GM18499 (cell line): ENCODE measurements around the gene FMNL2.

Experiments used
- ATAC-seq: cut with Tn5 transposase; IDR thresholded peaks from one replicate; pipeline ENCODE4 v1.9.1; 2021; ENCODE audit warnings: moderate number of reproducible peaks; ENCODE audit not compliant: insufficient read depth, unreplicated experiment

The FMNL2 gene

GRCh38 chr2:152396763-152397162 is 61.8 kb downstream of the FMNL2 start:
- no peak for ATAC-seq

- ATAC-seq: no peak
These were observed 64.0 kb downstream of the FMNL2 start for GRCh38 chr2:152399003-152399402.

GRCh38 chr2:152400607-152401214 is 65.7 kb downstream of the FMNL2 start:
- ATAC-seq: no peak

GRCh38 chr2:152402780-152403759 is 68.1 kb downstream of the FMNL2 start:
- ATAC-seq: no peak

- peak; percentile 6 for ATAC-seq
These were observed 70.5 kb downstream of the FMNL2 start for GRCh38 chr2:152405206-152406118.

GRCh38 chr2:152406119-152406835 is 71.3 kb downstream of the FMNL2 start:
- ATAC-seq: peak; percentile 49

- no peak for ATAC-seq
These were observed 71.8 kb downstream of the FMNL2 start for GRCh38 chr2:152406836-152407161.

GRCh38 chr2:152407204-152407721 is 72.3 kb downstream of the FMNL2 start:
- ATAC-seq: peak; percentile 67

GRCh38 chr2:152407806-152408205 is 72.8 kb downstream of the FMNL2 start:
- no peak for ATAC-seq

- ATAC-seq: no peak
These were observed 73.3 kb downstream of the FMNL2 start for GRCh38 chr2:152408254-152408653.

GRCh38 chr2:152409386-152410164 is 74.6 kb downstream of the FMNL2 start:
- ATAC-seq: no peak

- ATAC-seq: no peak
These were observed 75.2 kb downstream of the FMNL2 start for GRCh38 chr2:152410165-152410597.

- ATAC-seq: no peak
These were observed 76.2 kb downstream of the FMNL2 start for GRCh38 chr2:152411154-152411553.

GRCh38 chr2:152413228-152414030 is 78.5 kb downstream of the FMNL2 start:
- ATAC-seq: no peak

GRCh38 chr2:152415231-152415642 is 80.3 kb downstream of the FMNL2 start:
- ATAC-seq: no peak

- ATAC-seq: no peak
These were observed 80.8 kb downstream of the FMNL2 start for GRCh38 chr2:152415796-152416195.

- no peak for ATAC-seq
These were observed 83.7 kb downstream of the FMNL2 start for GRCh38 chr2:152418688-152419087.

GRCh38 chr2:152419944-152420343 is 85.0 kb downstream of the FMNL2 start:
- no peak for ATAC-seq
